ENCODE data around the gene FAM241A.

GRCh38 chr4:112236040-112236439 lies 90.8 kb downstream of the FAM241A start:
- no peak for TF ChIP-seq CTCF (IDR thresholded peaks at IDR 0.05)
- no peak for TF ChIP-seq EZH2phosphoT487 (IDR thresholded peaks at IDR 0.05)

All from neural progenitor cell (in vitro differentiated cells).